Stimulated activated CD4-positive, alpha-beta T cell treated with anti-CD3 and anti-CD28 coated beads, Interleukin-1b, Interleukin-23, amount 100 ng/mL, for 24 hours (primary cell): ENCODE measurements around the gene EFL1.
"Not testable (repeated sequence)": the region's sequence is repeated elsewhere in the genome, so short reads cannot be mapped to it uniquely, and the experiment has no call there.

ENCODE experiments used
- DNase-seq, 4 experiments: peaks; one replicate each; pipeline ENCODE4 v3.0.0-alpha.2; 2020; ENCODE audit warnings: low read depth in 4 of 4, low spot score in 1 of 4

EFL1 gene

GRCh38 chr15:82262422-82263026 lies at the start of gene EFL1, which contains the start of gene SAXO2:
TSS of gene EFL1 (minus strand) at chr15:82262734. CDS start at chr15:82261778, 956 bp downstream.
TSS of gene SAXO2 (plus strand) at chr15:82262818. CDS start at chr15:82262880, 62 bp downstream.
- DNase-seq: peak; percentile 71 to 93 (median 90)

DNA sequence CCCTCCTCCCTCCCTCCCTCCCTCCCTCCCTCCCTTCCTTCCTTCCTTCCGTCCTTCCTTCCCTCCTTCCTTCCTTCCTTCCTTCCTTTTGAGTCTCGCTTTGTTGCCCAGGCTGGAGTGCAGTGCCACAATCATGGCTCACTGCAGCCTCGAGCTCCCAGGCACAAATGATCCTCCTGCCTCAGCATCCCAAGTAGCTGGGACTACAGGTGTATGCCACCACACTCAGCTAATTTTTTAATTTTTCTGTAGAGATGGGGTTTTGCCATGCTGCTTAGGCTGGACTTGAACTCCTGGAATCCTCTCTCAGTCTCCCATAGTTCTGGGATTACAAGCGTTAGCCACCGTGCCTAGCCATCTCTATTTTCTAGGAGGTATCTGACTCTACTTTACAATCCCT lies 48.8 kb upstream of the EFL1 start:
- not testable (repeated sequence) for DNase-seq

- no peak for DNase-seq
These were observed 47.3 kb upstream of the EFL1 start for GRCh38 chr15:82309802-82310201.

- no peak for DNase-seq
These were observed 45.2 kb upstream of the EFL1 start for GRCh38 chr15:82307714-82308081.

- no peak for DNase-seq
These were observed 44.5 kb upstream of the EFL1 start for GRCh38 chr15:82306791-82307713.

DNA sequence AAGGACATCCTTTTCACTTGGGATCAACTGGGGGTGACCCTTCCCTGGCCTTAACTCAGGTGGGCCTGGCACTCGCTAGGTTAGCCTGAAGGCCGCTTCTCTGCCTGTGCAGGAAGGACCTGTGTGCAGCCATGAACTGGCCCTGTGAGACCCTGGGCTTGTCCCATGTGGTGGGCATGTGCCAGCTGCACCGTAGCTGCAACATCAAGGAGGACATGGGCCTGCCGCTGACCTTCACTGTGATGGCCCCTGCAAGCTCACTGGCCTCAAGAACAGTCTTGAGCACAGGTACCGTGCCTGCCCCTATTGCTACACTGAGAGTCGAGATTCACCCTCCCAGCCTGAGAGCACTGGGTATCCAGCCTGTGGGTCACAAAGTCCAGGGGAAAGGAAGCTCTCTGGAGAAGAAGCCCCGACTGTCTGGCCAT lies 43.1 kb upstream of the EFL1 start:
- no peak for DNase-seq

DNA sequence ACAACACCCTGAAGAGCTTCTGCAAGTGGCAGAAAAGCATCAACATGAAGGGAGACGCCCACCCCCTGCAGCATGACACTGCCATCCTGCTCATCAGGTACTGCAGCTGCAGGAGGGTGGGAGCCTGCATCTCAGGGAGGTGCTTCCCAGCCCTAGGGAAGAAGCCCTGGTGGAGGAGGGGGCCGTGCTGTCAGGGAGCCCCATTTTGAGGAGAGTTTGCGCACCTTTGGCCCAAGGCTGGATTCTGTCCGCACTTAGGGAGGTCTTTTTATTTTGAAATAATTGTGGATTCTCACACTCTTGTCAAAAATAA lies 42.2 kb upstream of the EFL1 start:
- DNase-seq: no peak

DNA sequence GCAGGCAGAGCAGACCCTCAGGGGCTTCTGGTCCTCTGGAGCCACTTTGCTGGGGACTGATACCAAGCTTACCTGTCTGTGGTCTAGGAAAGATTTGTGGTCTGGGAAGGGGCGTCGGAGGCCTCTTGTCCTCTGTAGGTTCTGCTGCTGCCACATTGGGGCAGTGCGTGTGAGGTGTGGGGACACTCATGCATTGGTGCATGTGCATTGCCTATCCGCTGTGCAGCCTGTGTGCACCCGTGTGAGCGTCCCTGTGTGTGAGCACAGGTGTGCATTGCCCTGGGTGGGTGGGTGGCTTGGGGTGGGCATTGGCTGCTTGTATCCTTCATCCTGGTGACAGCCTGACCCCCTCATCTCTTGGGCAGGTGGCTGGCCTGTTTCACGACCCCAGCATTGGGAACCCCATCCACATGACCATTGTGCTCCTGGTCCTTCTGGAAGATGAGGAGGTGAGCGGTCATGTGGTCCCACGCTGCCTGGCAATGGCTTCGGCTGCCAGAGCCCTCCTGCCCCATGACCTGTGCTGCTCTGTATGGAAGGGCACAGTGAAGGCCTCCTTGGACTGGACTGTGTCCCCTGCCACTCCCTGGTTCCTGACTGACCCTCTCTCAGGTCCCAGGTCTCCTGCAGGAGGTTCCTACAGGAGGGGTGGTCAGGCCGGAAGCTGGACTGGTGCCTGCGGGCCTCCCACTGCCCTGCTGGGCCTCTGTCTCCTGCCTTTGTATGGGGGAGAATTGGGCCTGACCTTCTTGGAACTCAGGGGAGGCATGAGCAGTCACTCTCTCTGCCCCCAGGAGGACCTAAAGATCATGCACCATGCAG lies 41.6 kb upstream of the EFL1 start:
- no peak for DNase-seq

DNA sequence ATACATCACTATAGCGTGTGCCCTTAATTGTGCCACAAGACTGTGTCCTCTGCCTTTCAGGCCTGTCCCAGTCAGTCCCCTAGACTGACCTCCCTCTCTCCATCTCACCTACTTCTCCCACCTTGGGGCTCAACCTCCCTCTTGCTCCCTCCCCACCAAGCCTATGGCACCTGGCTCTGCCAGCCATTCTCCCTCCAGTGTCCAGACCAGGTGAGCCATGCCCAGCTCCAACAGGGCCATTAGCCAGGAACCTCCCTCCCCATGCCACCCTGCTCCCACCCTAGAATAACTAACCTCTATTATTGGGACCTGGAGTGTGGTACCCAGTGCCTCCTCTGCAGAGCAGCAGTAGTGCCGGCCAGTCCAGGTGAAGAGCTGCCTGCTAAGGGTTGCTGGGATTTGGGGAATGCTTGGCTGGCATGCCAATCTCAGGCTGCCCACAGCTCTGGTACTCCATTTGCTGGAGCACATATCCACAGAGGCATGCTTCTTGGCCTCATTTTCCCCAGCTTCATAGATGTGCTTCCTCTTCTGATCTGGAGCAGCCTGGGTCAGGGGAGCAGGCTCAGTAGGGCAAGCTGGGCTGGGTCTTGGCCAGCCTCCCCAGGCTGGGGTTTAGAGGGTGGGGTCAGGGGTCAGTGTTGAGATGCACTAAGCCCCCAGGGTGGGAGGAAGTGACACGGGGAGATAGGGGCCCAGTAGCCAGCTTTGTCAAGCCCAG lies 38.9 kb upstream of the EFL1 start:
- no peak for DNase-seq

DNA sequence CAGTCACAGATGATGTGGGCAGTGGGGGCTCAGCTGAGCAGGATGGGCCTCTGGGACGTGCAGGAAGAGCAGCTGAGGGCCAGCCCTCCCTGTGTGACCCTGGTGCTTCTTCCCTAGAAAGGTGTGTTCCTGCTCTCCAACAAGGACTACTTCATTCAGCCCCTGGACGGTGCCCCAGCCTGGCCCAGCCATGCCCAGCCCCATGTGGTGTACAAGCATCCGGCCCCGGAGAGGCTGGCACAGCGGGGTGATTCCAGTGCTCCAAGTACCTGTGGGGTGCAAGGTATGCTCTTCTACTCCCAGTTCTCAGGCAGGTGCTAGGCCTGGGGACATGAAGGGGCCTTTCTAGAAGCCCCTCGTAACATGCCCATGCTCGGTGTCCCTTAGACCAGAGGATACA lies 38.3 kb upstream of the EFL1 start:
- DNase-seq: no peak

DNA sequence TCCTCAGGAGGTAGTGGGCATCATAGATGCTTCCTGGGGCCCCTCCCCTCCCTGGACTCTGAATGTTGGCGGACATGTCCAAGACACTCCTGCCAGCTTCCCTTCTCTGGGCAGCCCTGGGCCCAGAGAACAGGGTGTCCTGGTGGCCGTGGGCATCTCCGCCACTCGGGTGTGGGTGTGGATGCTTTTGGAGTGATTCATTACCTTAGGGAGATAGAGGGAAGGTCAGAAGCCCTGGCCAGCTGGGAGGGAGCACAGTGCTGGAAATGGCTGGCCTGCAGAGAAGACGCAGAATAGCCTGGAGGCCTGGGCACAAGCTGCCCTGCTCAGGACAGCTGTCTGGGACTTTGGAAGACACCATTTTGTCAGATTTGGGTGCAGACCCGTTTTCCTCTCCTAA lies 37.8 kb upstream of the EFL1 start:
- not testable (repeated sequence) for DNase-seq

- not testable (repeated sequence) for DNase-seq
These were observed 37.0 kb upstream of the EFL1 start for GRCh38 chr15:82299511-82299914.

- DNase-seq: peak; percentile 11 to 32 (median 24)
These were observed 36.0 kb upstream of the EFL1 start for GRCh38 chr15:82298520-82298919.

- DNase-seq: no peak
These were observed 35.5 kb upstream of the EFL1 start for GRCh38 chr15:82298032-82298431.

DNA sequence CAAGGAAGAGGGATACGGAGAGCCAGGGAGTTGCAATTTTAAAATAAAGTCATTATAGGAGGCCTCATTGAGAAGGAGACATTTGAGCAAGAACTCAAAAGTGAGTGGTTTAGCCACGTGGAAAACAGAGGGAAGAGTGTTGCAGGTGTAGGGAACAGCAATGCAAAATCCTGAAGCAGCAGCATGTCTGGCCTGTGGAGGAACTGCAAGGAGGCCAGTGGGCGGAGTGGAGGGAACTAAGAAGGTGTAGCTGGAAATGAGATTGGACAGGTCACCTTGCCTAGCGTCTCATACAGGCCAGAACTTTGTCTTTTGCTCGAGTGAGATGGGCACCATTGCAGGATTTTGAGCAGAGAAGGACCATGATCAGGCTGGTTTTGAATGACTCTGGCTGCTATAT lies 35.0 kb upstream of the EFL1 start:
- no peak for DNase-seq

- no peak for DNase-seq
These were observed 31.6 kb upstream of the EFL1 start for GRCh38 chr15:82294061-82294690.

DNA sequence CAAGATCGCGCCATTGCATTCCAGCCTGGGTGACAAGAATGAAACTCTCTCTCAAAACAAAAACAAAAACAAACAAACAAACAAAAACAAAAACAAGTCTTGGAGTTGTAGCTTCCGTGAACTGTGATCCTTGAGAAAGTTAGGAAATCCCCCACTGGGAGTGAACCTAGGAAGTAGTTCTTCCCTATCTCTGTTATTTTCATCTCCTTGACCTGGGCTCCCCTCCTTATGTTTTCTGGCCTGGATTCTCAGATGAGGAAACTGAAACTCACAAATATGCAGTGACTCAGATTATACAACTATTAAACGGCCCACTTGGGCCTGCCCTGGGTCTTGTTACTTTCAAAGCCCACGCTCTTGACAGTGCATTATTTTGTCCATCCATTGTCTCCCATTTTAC lies 29.7 kb upstream of the EFL1 start:
- DNase-seq: no peak

GRCh38 chr15:82288202-82288601 lies 25.7 kb upstream of the EFL1 start:
- DNase-seq: not testable (repeated sequence)

GRCh38 chr15:82286475-82286874 lies 23.9 kb upstream of the EFL1 start:
- DNase-seq: not testable (repeated sequence)

GRCh38 chr15:82284381-82284780 lies 21.8 kb upstream of the EFL1 start:
- not testable (repeated sequence) for DNase-seq
